K562 (cell line): ENCODE data around the gene KCNQ5. TPM values are rescaled to one million over a fixed set of nuclear protein-coding genes. Genes with fewer than 3 reads are reported as not detected.
A peak's percentile ranks its signal among the peaks of the same experiment; 100 is the strongest.

ENCODE experiments used
- ATAC-seq: fragments of 200-7000 bp; cut with Tn5 transposase; 3 replicates; pipeline ENCODE4 v1.9.1; 2020; ENCODE audit warnings: moderate library complexity
- BruUV-seq: library from RNA; stranded (reverse); fragments of 400-500 nt; replicated peaks from 2 replicates; lab custom pipeline; 2021; lab: Mats Ljungman, UMichigan
- CTCF ChIA-PET: fragments of 300-600 bp; formaldehyde crosslinking; extraction: SDS; loops from one replicate; lab custom pipeline; 2021; ENCODE audit warnings: low intra/inter-chr PET ratio; lab: Yijun Ruan, JAX
- POLR2A ChIA-PET: fragments of 300-600, 350-650 bp; sonication (Branson Sonifier 250); formaldehyde crosslinking; extraction: SDS; loops from one replicate; lab custom pipeline; 2021; ENCODE audit warnings: antibody characterized with exemption, inconsistent platforms; lab: Yijun Ruan, JAX
- DNase-seq, 4 experiments: peaks; one replicate each; pipeline versions ENCODE4 v3.0.0 to v3.0.0-alpha.2; 2011 to 2018; ENCODE audit warnings: low spot score in 3 of 4, mixed read lengths in 3 of 4; ENCODE audit errors: extremely low read depth in 1 of 4
- FAIRE-seq: peaks from 2 replicates; lab custom pipeline; 2011; peaks lifted over from hg19 to GRCh38; lab: Jason Lieb, UNC
- H2AFZ ChIP-seq: 2 replicates; pipeline ENCODE4 v1.6.0; 2011; ENCODE audit warnings: low read depth, low read length, control low read depth, inconsistent platforms
- H3K27ac ChIP-seq: fragments of 200-600 bp; 3 replicates; pipeline ENCODE4 v1.8.0; 2011; ENCODE audit warnings: low read depth, mild to moderate bottlenecking, control low read depth, inconsistent platforms, low read length, moderate library complexity, mixed read lengths; ENCODE audit errors: extremely low read depth
- H3K27me3 ChIP-seq, 2 experiments: fragments of 300-600 bp in 1 of 2; 2 replicates in 1 of 2; 3 replicates in 1 of 2; pipeline versions ENCODE4 v1.6.0 to v1.8.0; 2011; ENCODE audit warnings: inconsistent platforms in 2 of 2, low read length in 2 of 2, mild to moderate bottlenecking in 1 of 2, mixed read lengths in 1 of 2, moderate library complexity in 1 of 2; ENCODE audit not compliant: control insufficient read depth in 2 of 2, insufficient read depth in 2 of 2
- H3K36me3 ChIP-seq: fragments of 300-600 bp; 3 replicates; pipeline ENCODE4 v1.8.0; 2011; ENCODE audit warnings: mild to moderate bottlenecking, low read length, inconsistent platforms; ENCODE audit not compliant: control insufficient read depth, insufficient read depth
- H3K4me1 ChIP-seq, 2 experiments: fragments of 200-600 bp in 1 of 2; replicated peaks in 1 of 2; 2 replicates in 1 of 2; 3 replicates in 1 of 2; pipeline versions ENCODE4 v1.5.1 to v1.8.0; 2011; ENCODE audit warnings: inconsistent platforms in 2 of 2, low read length in 2 of 2, mild to moderate bottlenecking in 1 of 2, mixed read lengths in 1 of 2, moderate library complexity in 1 of 2; ENCODE audit not compliant: control insufficient read depth in 2 of 2, insufficient read depth in 2 of 2
- H3K4me2 ChIP-seq: 2 replicates; pipeline ENCODE4 v1.6.1; 2011; ENCODE audit warnings: low read length, control low read depth, inconsistent platforms, mixed read lengths; ENCODE audit not compliant: insufficient read depth
- H3K4me3 ChIP-seq: fragments of 200-600 bp; sonication (generic), shearing (Covaris generic); 2 replicates; pipeline ENCODE4 v1.5.1; 2016; ENCODE audit warnings: control low read depth, inconsistent platforms
- H3K79me2 ChIP-seq: fragments of 200-600 bp; 3 replicates; pipeline ENCODE4 v1.8.0; 2011; ENCODE audit warnings: low read length, inconsistent platforms; ENCODE audit not compliant: control insufficient read depth, insufficient read depth
- H3K9ac ChIP-seq, 2 experiments: 2 replicates each; pipeline versions ENCODE4 v1.6.0 to v1.6.1; 2011; ENCODE audit warnings: low read depth in 2 of 2, low read length in 2 of 2, control low read depth in 1 of 2, inconsistent platforms in 1 of 2, mild to moderate bottlenecking in 1 of 2, mixed read lengths in 1 of 2; ENCODE audit not compliant: insufficient read depth in 1 of 2
- H3K9me1 ChIP-seq: one replicate; pipeline ENCODE4 v1.6.0; 2011; ENCODE audit warnings: inconsistent platforms, mild to moderate bottlenecking, low read length, moderate library complexity; ENCODE audit not compliant: control insufficient read depth, insufficient read depth
- H3K9me3 ChIP-seq: replicated peaks from 2 replicates; pipeline ENCODE4 v1.5.1; 2011; ENCODE audit warnings: low read depth, low read length, inconsistent platforms; ENCODE audit not compliant: control insufficient read depth, insufficient read depth
- H4K20me1 ChIP-seq: replicated peaks from 2 replicates; pipeline ENCODE4 v1.6.1; 2011; ENCODE audit warnings: low read length, inconsistent platforms, mixed read lengths; ENCODE audit not compliant: control insufficient read depth, insufficient read depth
- BCL6 ChIP-seq: fragments of 250-450 bp; sonication (Bioruptor Pico); IDR thresholded peaks from 2 replicates; pipeline ENCODE4 v1.4.0; 2020
- BRD4 ChIP-seq: fragments of 200-600 bp; sonication (generic); IDR thresholded peaks from 2 replicates; pipeline ENCODE4 v1.6.1; 2017; ENCODE audit warnings: inconsistent platforms
- MAFK ChIP-seq: IDR thresholded peaks from 2 replicates; pipeline ENCODE4 v1.6.1; 2011; ENCODE audit warnings: low read length, improper control_type of control experiment
- MCM7 ChIP-seq, 2 experiments: fragments of 450-650 bp; IDR thresholded peaks; 2 replicates each; pipeline ENCODE4 v1.6.1; 2016 to 2018
- MTF1 ChIP-seq: fragments of 250-450 bp; sonication (Bioruptor Pico); IDR thresholded peaks from 2 replicates; pipeline ENCODE4 v1.9.0; 2021; ENCODE audit warnings: moderate library complexity, mild to moderate bottlenecking, inconsistent platforms, borderline replicate concordance
- U2AF1 ChIP-seq: fragments of 200-400 bp; formaldehyde crosslinking; optimal IDR thresholded peaks from 2 replicates; pipeline ENCODE3; 2017; ENCODE audit warnings: mild to moderate bottlenecking, low read depth, low read length, moderate library complexity
- ZNF316 ChIP-seq: fragments of 450-650 bp; IDR thresholded peaks from 2 replicates; pipeline ENCODE4 v1.6.1; 2016
- ZNF830 ChIP-seq: fragments of 250-450 bp; sonication (Bioruptor Pico); IDR thresholded peaks from 2 replicates; pipeline ENCODE4 v1.5.0; 2021; ENCODE audit warnings: mild to moderate bottlenecking
- WGBS: fragments of 100-300 bp; shearing (Covaris generic); methylation state at CpG from one replicate; pipeline ENCODE4 v1.1.6; 2016; ENCODE audit warnings: low coverage, mixed read lengths; ENCODE audit not compliant: insufficient coverage; ENCODE audit errors: missing lambda C conversion rate; 5-methylcytosine and 5-hydroxymethylcytosine counted together
- in situ Hi-C: fragments of 300-500 bp; cut with MboI; formaldehyde crosslinking; loops from 4 replicates; pipeline ENCODE4 v1.15.0; 2018; ENCODE audit warnings: inconsistent platforms, mixed read lengths
- intact Hi-C: fragments of 100-400 bp; cut with micrococcal nuclease; formaldehyde crosslinking; loops from 2 replicates; pipeline ENCODE4 v1.14.2; 2022
- polyA plus RNA-seq, 8 experiments: library from polyadenylated mRNA; depleted of rRNA in 4 of 8; stranded (reverse) in 5 of 8; unstranded in 3 of 8; fragments of >200 nt; fragmentation: Nextera tagmentation in 2 of 8; fragmentation: Illumina TruSeq in 1 of 8; extraction: Ambion mirVana in 2 of 8; extraction: Trizol in 1 of 8; gene quantifications; 2 replicates each; pipeline versions ENCODE4 v1.2.1 to v1.2.3, GENCODE V29; 2011 to 2014; ENCODE audit warnings: inconsistent platforms in 1 of 8, missing spikeins in 1 of 8
- total RNA-seq, 7 experiments: library from RNA; depleted of rRNA in 6 of 7; stranded (reverse); fragments of >200 nt in 6 of 7; fragmentation: Illumina TruSeq in 2 of 7; extraction: Trizol in 2 of 7; gene quantifications; 2 replicates each; pipeline versions ENCODE4 v1.2.1 to v1.2.3, GENCODE V29; 2011 to 2021; ENCODE audit warnings: low replicate concordance in 1 of 7

KCNQ5 gene
- total and polyA plus RNA-seq, 9 of the 15 experiments (the other 6 are each of a cell fraction or from before 2014, with no cell fraction given), result 0.31 to 5.9 (median 2.6) TPM

- TF ChIP-seq MAFK (0 out of 2 replicates have a peak, but pooled peaks have one; percentile 8), BCL6 (no peak), U2AF1 (no peak), ZNF316 (peak; percentile 78), MTF1 (CRISPR knock-in tag) (no peak), ZNF830 (CRISPR knock-in tag) (no peak), BRD4 (no peak)
Observed at GRCh38 chr6:72728706-72729343, 107.0 kb downstream of the KCNQ5 start (continued).

GRCh38 chr6:72733045-72733444 is 111.2 kb downstream of the KCNQ5 start:
- H3K4me3 ChIP-seq, result no peak overlapping the region
- H3K9me1 ChIP-seq, result no peaks in the 10 kb centered on the region
- no peaks in the 10 kb centered on the region for H3K79me2 ChIP-seq
- H3K27me3 ChIP-seq, result no peaks in the 10 kb centered on the region
- H3K27ac ChIP-seq, result no peak overlapping the region
- no peaks in the 10 kb centered on the region for H3K36me3 ChIP-seq
- BruUV-seq, result no TSS peak
- H3K9me3 ChIP-seq, result no peaks in the 10 kb centered on the region
- ATAC-seq, result no peak
- H2AFZ ChIP-seq, result no peak overlapping the region
- no peak for DNase-seq
- no peaks in the 10 kb centered on the region for H4K20me1 ChIP-seq
- intact Hi-C loops, result no loop called here
- FAIRE-seq, result peak; percentile 15
- no peak for TF ChIP-seq MCM7 (IDR thresholded peaks at IDR 0.05)
- TF ChIP-seq, all 486 proteins: peak for 0
- no peaks in the 10 kb centered on the region for H3K4me1 ChIP-seq
- no peak overlapping the region for H3K9ac ChIP-seq
- H3K4me2 ChIP-seq, result no peak overlapping the region
- in situ Hi-C loops, result no loop called here
- POLR2A ChIA-PET, result no interaction called here
- WGBS, result 3% methylated on average over 2 of the region's 2 CpGs
- CTCF ChIA-PET, result no interaction called here
